ENCODE measurements around the gene TRAPPC10.
"Not testable (repeated sequence)": the region's sequence is repeated elsewhere in the genome, so short reads cannot be mapped to it uniquely, and the experiment has no call there.

Gene TRAPPC10

DNA sequence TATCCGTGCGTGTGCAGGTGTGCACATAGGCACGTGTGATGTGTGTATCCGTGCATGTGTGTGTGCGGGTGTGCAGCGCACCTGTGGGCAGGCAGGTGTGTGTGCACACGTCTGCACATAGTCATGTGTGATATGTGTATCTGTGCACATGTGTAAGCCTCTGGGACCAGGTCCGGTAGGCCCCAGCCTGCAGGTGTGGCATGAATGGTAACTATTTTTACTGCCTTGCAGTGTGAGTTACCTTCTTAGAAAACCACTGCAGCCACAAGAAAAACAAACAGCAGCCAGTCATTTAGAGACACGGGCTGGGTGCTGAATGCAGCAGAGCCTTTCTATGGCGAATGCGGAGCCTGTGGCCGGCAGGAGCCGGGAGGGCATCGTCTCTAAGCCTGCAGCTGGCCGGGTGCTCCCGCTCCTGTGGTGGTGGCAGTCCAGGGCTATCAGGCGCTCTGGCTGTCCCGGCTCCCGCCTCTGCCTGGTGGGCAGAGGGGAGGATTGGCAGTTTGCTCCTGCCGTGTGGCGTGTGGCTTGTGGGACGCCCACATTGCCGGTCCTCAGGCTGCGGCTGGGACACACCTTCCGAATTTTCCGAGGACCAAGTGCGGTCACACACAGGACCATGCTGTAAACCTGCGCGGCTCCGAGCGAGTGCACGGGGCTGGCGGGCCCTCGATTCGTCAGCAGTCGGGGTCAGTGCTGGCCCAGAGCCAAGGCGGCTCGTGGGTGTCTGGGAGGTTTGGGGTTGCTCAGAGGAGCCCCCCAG is 143.3 kb downstream of the TRAPPC10 start:
- not testable (repeated sequence) for DNase-seq

DNA sequence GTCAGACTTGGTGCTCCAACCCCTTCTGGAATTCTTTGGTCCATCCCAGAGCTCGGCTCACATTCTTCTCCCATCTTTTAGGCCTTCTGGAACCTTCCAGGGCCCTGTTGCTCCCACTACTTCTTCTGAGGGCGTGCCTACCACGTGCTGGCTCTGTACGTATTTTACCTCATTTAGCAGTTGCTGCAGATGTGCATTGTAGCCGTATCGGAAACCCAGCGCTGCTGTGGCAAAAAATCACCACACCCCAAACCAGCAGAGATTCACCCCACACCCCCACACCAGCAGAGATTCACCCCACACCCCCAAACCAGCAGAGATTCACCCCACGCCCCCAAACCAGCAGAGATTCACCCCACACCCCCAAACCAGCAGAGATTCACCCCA is 143.9 kb downstream of the TRAPPC10 start:
- not testable (repeated sequence) for DNase-seq
